ENCODE data around the gene ACMSD.
"Not testable (repeated sequence)": the region's sequence is repeated elsewhere in the genome, so short reads cannot be mapped to it uniquely, and the experiment has no call there.

Gene ACMSD

GRCh38 chr2:134838143-134838620 lies at the start of gene ACMSD:
Gene ACMSD, plus strand, starts transcription at chr2:134838616. Its CDS starts 67 bp downstream, at chr2:134838683.
- DNase-seq (ENCODE audit: low spot score): no peak

- no peak for DNase-seq (ENCODE audit: low spot score)
These were observed 47.9 kb upstream of the ACMSD start for GRCh38 chr2:134790487-134790886.

DNA sequence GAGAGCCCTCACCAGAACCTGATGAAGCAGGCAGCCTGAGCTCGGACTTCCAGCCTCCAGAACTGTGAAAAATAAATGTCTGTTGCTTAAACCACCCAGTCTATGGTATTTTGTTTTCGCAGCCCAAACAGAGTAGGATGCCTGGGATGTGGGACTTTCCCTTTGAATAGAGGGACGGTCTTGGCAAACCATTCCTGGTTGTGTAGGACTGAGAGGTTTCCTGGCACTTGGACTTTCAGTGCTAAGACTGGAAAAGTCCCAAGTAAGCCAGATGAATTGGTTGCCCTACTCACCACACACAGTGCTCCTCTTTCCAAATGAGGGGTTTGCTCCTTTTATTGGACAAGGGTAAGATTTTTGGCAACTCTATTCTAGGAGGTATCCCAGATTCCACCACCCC lies 46.8 kb upstream of the ACMSD start:
- no peak for DNase-seq (ENCODE audit: low spot score)

- DNase-seq (ENCODE audit: low spot score): no peak
These were observed 46.2 kb upstream of the ACMSD start for GRCh38 chr2:134792186-134792585.

- DNase-seq (ENCODE audit: low spot score): no peak
These were observed 42.7 kb upstream of the ACMSD start for GRCh38 chr2:134795765-134796164.

- no peak for DNase-seq (ENCODE audit: low spot score)
These were observed 42.0 kb upstream of the ACMSD start for GRCh38 chr2:134796373-134796772.

GRCh38 chr2:134799936-134800335 lies 38.5 kb upstream of the ACMSD start:
- DNase-seq (ENCODE audit: low spot score): no peak

- DNase-seq (ENCODE audit: low spot score): no peak
These were observed 38.1 kb upstream of the ACMSD start for GRCh38 chr2:134800341-134800740.

DNA sequence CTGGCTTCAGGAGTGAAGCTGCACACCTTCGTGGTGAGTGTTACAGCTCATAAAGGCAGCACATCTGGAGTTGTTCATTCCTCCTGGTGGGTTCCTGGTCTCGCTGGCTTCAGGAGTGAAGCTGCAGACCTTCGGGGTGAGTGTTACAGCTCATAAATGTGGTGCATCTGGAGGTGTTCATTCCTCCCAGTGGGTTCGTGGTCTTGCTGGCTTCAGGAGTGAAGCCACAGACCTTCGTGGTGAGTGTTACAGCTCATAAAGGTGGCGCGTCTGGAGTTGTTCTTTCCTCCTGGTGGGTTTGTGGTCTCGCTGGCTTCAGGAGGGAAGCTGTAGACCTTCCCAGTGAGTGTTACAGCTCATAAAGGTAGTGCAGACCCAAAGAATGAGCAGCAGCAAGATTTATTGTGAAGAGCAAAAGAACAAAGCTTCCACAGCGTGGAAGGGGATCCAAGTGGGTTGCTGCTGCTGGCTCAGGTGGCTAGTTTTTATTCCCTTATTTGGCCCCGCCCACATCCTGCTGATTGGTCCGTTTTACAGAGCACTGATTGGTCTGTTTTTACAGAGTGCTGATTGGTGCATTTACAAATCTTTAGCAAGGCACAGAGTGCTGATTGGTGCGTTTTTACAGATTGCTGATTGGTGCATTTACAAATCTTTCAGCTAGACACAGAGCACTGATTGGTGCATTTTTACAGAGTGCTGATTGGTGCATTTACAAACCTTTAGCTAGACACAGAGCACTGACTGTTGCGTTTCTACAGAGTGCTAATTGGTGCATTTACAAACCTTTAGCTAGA lies 34.6 kb upstream of the ACMSD start:
- DNase-seq (ENCODE audit: low spot score): not testable (repeated sequence)

DNA sequence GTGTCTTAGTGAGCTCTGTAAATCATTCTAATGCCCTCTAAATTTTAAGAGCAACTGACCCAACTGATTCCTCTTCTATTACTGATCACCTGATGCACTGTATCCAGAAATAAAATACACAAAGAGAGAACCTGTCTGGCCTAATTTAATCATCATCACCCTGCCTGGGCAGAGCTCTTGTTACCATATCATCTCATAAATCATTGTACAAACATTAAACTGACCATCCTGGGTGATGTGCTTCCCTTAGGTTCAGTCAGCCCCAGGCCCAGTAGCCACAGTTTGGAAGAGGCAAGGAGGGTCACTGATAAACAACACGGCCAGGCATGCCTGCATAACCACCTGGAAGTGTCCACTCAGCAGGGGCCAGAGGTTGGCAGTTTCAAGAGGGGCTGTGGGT lies 22.7 kb upstream of the ACMSD start:
- DNase-seq (ENCODE audit: low spot score): no peak

DNA sequence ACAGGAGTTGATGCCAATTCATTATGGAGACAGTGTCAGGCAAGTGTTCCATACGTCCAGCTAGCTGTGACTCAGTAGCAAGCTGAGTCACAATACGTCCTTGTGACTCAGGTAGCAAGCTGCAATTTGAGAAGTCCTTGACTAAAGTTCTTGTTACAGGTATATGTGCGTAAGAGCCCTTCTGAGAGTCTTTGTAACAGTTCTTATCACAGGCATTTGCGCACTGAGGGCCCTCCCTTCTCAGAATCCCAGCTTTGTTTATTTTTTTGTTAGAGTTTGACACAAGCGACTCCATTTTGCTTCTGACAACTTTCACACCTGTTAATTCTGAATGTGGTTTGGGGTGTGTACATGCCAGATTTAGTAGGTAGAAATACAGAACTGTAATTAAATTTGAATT lies 20.1 kb upstream of the ACMSD start:
- DNase-seq (ENCODE audit: low spot score): no peak

DNA sequence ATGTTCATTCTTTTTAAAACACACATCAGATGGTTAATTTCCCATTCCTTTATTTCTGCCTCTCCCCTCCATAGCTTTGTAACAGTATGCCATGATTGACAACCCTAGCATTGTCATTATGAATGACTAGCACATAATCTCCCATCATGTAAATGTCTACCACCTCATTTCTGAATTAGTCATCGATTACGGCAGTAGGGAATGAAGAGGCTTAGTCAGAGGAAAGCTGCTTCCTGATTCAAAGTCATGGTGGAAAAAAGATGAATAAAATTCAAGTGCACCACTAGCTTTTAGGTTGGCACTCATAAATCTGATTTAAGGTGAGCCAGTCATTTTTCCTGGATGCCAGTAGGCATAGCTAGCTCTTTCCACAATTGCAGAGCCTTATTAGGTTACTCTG lies 19.1 kb upstream of the ACMSD start:
- DNase-seq (ENCODE audit: low spot score): no peak

DNA sequence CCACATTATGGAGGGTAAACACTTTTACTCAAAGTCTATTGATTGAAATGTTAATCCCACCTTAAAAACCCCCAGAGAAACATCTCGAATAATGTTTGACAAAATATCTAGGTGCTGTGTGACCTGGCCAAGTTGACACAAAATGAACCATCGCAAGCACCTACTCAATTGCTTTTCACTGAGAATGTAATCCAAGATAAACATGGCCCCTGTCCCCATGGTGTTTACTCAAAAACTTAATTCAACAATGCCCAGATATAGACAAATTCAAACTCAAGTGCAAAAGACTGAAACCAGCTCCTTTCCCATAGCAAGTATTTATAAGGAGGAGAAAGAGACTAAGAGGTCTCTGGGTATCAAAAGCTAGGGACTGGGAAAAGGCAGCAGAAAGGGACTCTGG lies 15.0 kb upstream of the ACMSD start:
- no peak for DNase-seq (ENCODE audit: low spot score)

DNA sequence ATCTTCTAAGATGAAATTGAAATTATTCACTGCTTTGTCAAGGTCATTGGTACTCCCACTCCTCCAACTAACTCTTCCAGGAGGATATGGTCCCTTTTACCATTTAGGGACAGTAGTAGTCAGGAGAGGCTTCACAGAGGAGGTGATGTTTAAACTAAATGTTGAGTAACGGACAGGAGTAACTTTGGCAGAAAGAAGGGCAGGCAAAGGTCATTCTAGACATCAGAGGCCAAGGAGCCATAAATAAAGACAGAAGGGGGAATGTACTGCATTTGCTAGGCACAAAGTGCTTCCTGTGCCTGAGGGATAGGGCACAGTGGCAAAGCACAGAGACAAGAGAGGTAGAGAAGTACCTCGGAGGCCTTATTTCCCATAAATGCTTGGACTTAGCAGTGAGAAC lies 14.6 kb upstream of the ACMSD start:
- DNase-seq (ENCODE audit: low spot score): no peak

- not testable (repeated sequence) for DNase-seq (ENCODE audit: low spot score)
These were observed 12.7 kb upstream of the ACMSD start for GRCh38 chr2:134825716-134826115.

- no peak for DNase-seq (ENCODE audit: low spot score)
These were observed 2.9 kb upstream of the ACMSD start for GRCh38 chr2:134835471-134835870.

DNA sequence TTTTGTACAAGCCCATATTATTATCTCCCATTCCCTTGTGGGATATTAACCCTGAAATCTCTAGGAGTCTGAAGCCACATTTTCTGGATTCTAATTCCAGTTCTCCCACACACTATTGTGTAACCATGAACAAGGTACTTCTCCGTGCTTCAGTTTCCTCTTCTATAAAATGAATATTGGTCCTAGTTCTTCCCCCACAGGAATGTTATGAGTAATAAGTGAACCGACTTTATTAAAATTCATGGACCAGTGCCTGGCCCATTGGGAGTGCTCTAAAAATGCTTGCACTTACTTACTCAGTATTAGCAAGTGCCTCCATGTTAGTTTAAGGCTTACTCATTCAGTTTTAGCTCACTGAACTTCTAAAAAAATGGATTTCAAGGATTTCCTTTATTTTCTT lies 1.4 kb upstream of the ACMSD start:
- DNase-seq (ENCODE audit: low spot score): no peak

GRCh38 chr2:134839649-134840048 lies 1.2 kb downstream of the ACMSD start:
- DNase-seq (ENCODE audit: low spot score): no peak

DNA sequence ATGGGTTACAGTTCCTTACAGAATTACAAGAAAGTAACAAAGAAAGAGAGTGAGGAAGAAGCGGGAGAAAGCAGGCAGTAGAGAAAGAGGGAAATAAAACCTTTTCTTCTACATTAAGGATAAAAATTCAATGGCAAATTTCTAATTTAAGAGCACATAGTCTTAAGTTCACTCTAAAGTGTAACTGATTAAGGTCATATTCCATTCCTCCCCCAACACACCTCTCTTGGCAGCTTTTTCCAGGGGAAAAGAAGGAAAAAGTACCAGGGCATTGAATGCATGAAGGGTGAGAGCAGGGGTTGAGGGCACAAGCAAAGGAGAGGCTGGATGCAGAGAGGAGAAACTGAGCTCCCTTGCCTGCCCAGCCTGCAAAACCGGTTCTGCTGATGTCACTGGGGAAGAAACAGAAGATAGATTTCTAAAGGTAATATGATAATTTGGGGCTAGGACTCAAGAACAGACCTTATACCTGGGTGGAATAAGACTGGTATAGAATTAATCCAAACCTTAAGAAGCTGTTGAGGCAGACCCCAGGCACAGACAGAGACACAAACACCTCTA lies 4.6 kb downstream of the ACMSD start:
- DNase-seq (ENCODE audit: low spot score): no peak

DNA sequence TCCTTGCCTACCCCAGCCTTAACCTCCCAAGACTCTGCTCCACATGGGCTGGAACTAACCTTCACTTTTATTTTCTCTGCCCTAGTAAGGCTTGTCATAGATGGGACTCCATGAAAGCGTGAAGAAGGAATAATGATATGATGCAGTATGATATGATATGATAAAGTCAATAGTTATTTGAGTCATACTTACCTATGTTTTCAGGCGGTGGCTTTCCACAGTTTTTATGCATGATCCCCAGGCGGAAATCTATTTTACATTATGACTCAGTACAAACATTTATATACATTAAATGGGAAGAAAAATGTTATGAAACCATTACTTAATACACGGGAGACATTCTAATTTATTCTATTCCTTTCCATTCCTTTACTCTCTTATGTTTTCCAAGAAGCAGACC lies 5.6 kb downstream of the ACMSD start:
- no peak for DNase-seq (ENCODE audit: low spot score)

- no peak for DNase-seq (ENCODE audit: low spot score)
These were observed 6.6 kb downstream of the ACMSD start for GRCh38 chr2:134845028-134845427.

DNA sequence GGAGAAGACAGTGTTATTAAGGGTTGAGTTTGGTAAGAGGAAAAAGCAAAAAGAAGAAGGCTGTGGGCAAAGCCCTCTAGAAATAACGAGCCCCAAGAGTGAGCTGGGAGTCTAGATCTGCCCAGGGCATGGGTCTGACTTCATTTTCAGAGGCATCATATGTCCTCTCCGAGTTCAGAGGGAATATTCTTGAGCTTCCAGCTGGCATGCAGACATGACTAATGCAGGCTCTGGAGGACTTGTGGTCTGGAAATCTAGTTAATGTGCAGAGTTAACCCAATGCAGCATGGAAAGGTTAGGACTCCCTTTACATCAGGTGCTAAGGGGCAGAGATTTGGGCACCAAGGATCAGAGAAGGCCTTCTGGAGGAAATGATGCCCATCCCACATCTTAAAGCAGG lies 7.3 kb downstream of the ACMSD start:
- DNase-seq (ENCODE audit: low spot score): no peak

DNA sequence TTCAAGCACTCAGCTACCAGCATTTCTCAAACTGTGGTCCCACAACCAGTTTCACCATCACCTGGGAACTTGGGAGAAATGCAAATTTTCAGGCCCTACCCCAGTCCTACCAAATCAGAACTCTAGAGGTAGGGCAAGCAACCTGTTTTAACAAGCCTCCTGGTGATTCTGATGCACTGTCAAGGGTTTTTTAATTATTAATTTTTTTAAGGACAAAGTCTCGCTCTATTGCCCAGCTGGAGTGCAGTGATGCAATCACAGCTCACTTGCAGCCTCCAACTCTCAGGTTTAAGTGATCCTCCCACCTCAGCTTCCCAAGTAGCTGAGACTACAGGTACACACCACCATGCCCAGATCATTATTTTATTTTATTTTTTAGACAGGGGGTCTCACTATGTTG lies 7.8 kb downstream of the ACMSD start:
- no peak for DNase-seq (ENCODE audit: low spot score)

- DNase-seq (ENCODE audit: low spot score): not testable (repeated sequence)
These were observed 9.2 kb downstream of the ACMSD start for GRCh38 chr2:134847582-134847981.
